Esophagus (tissue), 2 donors: Measurements from ENCODE around the gene ZBP1. TPM values are rescaled to one million over a fixed set of nuclear protein-coding genes. Genes with fewer than 3 reads are reported as not detected.

ENCODE experiments used
- H3K27ac ChIP-seq, 2 donors: one replicate each; pipeline ENCODE4 v1.5.1; 2013; ENCODE audit warnings: low read depth in 2 of 2, mild to moderate bottlenecking in 2 of 2, inconsistent platforms in 1 of 2, low read length in 1 of 2, moderate library complexity in 1 of 2
- H3K27me3 ChIP-seq, 2 donors: one replicate each; pipeline ENCODE4 v1.6.1; 2013; ENCODE audit warnings: low read length in 2 of 2, control low read depth in 1 of 2, mild to moderate bottlenecking in 1 of 2; ENCODE audit not compliant: insufficient read depth in 2 of 2, control insufficient read depth in 1 of 2
- H3K36me3 ChIP-seq, 2 donors: one replicate each; pipeline ENCODE4 v1.6.1; 2013; ENCODE audit warnings: low read length in 1 of 2; ENCODE audit not compliant: control insufficient read depth in 2 of 2, insufficient read depth in 2 of 2
- H3K4me1 ChIP-seq, 2 donors: one replicate each; pipeline ENCODE4 v1.6.1; 2013; ENCODE audit warnings: low read length in 1 of 2; ENCODE audit not compliant: control insufficient read depth in 2 of 2, insufficient read depth in 2 of 2
- H3K4me3 ChIP-seq, 2 donors: one replicate each; pipeline ENCODE4 v1.5.1; 2013; ENCODE audit warnings: low read length in 2 of 2, mild to moderate bottlenecking in 2 of 2, low read depth in 1 of 2, moderate library complexity in 1 of 2
- H3K9me3 ChIP-seq, 2 donors: one replicate each; pipeline ENCODE4 v1.6.1; 2013; ENCODE audit warnings: mild to moderate bottlenecking in 2 of 2, low read depth in 1 of 2, low read length in 1 of 2, moderate library complexity in 1 of 2; ENCODE audit not compliant: control insufficient read depth in 2 of 2, insufficient read depth in 1 of 2
- WGBS, 2 donors: extraction: QIAGEN DNeasy Blood & Tissue Kit; methylation state at CpG; one replicate each; pipeline ENCODE4 v1.1.7; 2013; 5-methylcytosine and 5-hydroxymethylcytosine counted together
- polyA plus RNA-seq, 2 donors: library from polyadenylated mRNA; stranded (reverse); fragments of 200-250 nt; gene quantifications; one replicate each; pipeline ENCODE4 v1.2.3, GENCODE V29; 2013
- donor health status: healthy with polysubstance abuse.
- donor health status: Bipolar disorder and iron deficiency.

The ZBP1 gene
- polyA plus RNA-seq, 2 donors = 0.25 to 0.51 TPM

- no peak overlapping the region for H3K27ac ChIP-seq
- peaks cover 2% of the 10 kb centered on the region in 2 donors for H3K4me1 ChIP-seq
- no peaks in the 10 kb centered on the region for H3K27me3 ChIP-seq
- 93 to 95% methylated on average over 27 of the region's 27 CpGs for WGBS, 2 donors
- no peak overlapping the region for H3K4me3 ChIP-seq
- H3K9me3 ChIP-seq = no peaks in the 10 kb centered on the region
- no peaks in the 10 kb centered on the region for H3K36me3 ChIP-seq
Measured at GRCh38 chr20:57663681-57664451, 43.6 kb upstream of the ZBP1 start.

GRCh38 chr20:57663241-57663640 lies 43.0 kb upstream of the ZBP1 start:
- no peak overlapping the region for H3K27ac ChIP-seq
- no peaks in the 10 kb centered on the region for H3K36me3 ChIP-seq
- no peak overlapping the region for H3K4me3 ChIP-seq
- 88 to 93% methylated on average over 9 of the region's 9 CpGs for WGBS, 2 donors
- H3K27me3 ChIP-seq = no peaks in the 10 kb centered on the region
- H3K9me3 ChIP-seq = no peaks in the 10 kb centered on the region
- peaks cover 3% of the 10 kb centered on the region in 2 donors for H3K4me1 ChIP-seq

GRCh38 chr20:57662456-57663240 lies 42.4 kb upstream of the ZBP1 start:
- Histone ChIP-seq H3K9me3 (no peaks in the 10 kb centered on the region), H3K4me3 (no peak overlapping the region), H3K4me1 (peaks cover 5 to 6% of the 10 kb centered on the region in 2 donors), H3K27ac (no peak overlapping the region), H3K27me3 (no peaks in the 10 kb centered on the region), H3K36me3 (no peaks in the 10 kb centered on the region)
- WGBS, 2 donors = 75 to 80% methylated on average over 20 to 21 of the region's 21 CpGs

GRCh38 chr20:57661746-57662455 lies 41.7 kb upstream of the ZBP1 start:
- H3K4me3 ChIP-seq = no peak overlapping the region
- WGBS, 2 donors = 84 to 92% methylated on average over 26 of the region's 26 CpGs
- H3K36me3 ChIP-seq = no peaks in the 10 kb centered on the region
- H3K9me3 ChIP-seq = no peaks in the 10 kb centered on the region
- H3K27ac ChIP-seq = no peak overlapping the region
- H3K27me3 ChIP-seq = no peaks in the 10 kb centered on the region
- peaks cover 5 to 10% of the 10 kb centered on the region in 2 donors for H3K4me1 ChIP-seq

- Histone ChIP-seq H3K36me3 (no peaks in the 10 kb centered on the region), H3K27ac (no peak overlapping the region), H3K4me1 (peaks cover 5 to 10% of the 10 kb centered on the region in 2 donors), H3K4me3 (no peak overlapping the region), H3K27me3 (no peaks in the 10 kb centered on the region), H3K9me3 (no peaks in the 10 kb centered on the region)
- WGBS, 2 donors = 83 to 88% methylated on average over 31 of the region's 31 CpGs
Measured at GRCh38 chr20:57660922-57661745, 40.9 kb upstream of the ZBP1 start.

- no peaks in the 10 kb centered on the region for H3K36me3 ChIP-seq
- H3K9me3 ChIP-seq = no peaks in the 10 kb centered on the region
- 86 to 87% methylated on average over 13 of the region's 13 CpGs for WGBS, 2 donors
- no peak overlapping the region for H3K27ac ChIP-seq
- H3K4me3 ChIP-seq = no peak overlapping the region
- peaks cover 5 to 10% of the 10 kb centered on the region in 2 donors for H3K4me1 ChIP-seq
- H3K27me3 ChIP-seq = no peaks in the 10 kb centered on the region
Measured at GRCh38 chr20:57660181-57660921, 40.1 kb upstream of the ZBP1 start.

- Histone ChIP-seq H3K9me3 (no peaks in the 10 kb centered on the region), H3K36me3 (no peaks in the 10 kb centered on the region), H3K4me3 (no peak overlapping the region), H3K27me3 (no peaks in the 10 kb centered on the region), H3K27ac (no peak overlapping the region), H3K4me1 (peaks cover 4 to 10% of the 10 kb centered on the region in 2 donors)
- 86 to 92% methylated on average over 24 of the region's 24 CpGs for WGBS, 2 donors
Measured at GRCh38 chr20:57659517-57660180, 39.4 kb upstream of the ZBP1 start.

- H3K36me3 ChIP-seq = no peaks in the 10 kb centered on the region
- H3K4me1 ChIP-seq = peaks cover 4 to 10% of the 10 kb centered on the region in 2 donors
- H3K27me3 ChIP-seq = no peaks in the 10 kb centered on the region
- WGBS, 2 donors = 89 to 90% methylated on average over 25 of the region's 25 CpGs
- no peak overlapping the region for H3K4me3 ChIP-seq
- H3K9me3 ChIP-seq = no peaks in the 10 kb centered on the region
- H3K27ac ChIP-seq = no peak overlapping the region
Measured at GRCh38 chr20:57658833-57659516, 38.7 kb upstream of the ZBP1 start.
